SH-SY5Y (cell line): ENCODE results near the gene CAPS.

Source experiments
- GATA2 ChIP-seq: IDR thresholded peaks from 2 replicates; pipeline ENCODE4 v1.6.1; 2011; ENCODE audit warnings: mild to moderate bottlenecking, low read depth, low read length
- GATA3 ChIP-seq: IDR thresholded peaks from 2 replicates; pipeline ENCODE4 v1.6.1; 2011; ENCODE audit warnings: low read depth, mild to moderate bottlenecking, low read length, moderate library complexity

CAPS gene

DNA sequence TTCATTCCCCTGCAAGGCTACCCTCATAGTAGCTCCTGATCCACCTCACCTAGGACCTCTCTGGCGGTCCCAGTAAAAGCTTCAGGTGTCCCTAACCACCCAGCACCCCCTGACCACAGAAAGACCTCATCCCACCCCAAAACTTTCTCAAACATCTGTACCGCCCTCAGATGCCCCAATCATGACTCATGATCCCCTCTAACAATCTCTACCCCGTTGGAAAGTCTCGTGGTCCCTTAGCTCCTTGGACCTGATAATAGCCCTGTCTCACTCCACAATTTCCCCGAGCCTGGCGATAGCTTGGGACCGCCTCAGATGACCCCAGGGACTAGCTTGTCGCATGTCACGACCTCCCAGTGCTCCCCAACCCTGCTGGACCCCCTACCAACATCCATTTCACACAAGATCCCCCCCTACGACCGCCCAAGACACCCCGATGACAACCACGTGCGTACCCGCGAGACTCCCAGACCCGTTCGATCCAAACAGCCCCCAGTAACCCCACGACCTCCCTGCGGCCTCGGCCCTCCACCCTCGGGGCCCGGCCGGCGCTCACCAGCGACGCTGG, 10.9 kb upstream of the CAPS start:
- no peak for TF ChIP-seq GATA2
- no peak for TF ChIP-seq GATA3

DNA sequence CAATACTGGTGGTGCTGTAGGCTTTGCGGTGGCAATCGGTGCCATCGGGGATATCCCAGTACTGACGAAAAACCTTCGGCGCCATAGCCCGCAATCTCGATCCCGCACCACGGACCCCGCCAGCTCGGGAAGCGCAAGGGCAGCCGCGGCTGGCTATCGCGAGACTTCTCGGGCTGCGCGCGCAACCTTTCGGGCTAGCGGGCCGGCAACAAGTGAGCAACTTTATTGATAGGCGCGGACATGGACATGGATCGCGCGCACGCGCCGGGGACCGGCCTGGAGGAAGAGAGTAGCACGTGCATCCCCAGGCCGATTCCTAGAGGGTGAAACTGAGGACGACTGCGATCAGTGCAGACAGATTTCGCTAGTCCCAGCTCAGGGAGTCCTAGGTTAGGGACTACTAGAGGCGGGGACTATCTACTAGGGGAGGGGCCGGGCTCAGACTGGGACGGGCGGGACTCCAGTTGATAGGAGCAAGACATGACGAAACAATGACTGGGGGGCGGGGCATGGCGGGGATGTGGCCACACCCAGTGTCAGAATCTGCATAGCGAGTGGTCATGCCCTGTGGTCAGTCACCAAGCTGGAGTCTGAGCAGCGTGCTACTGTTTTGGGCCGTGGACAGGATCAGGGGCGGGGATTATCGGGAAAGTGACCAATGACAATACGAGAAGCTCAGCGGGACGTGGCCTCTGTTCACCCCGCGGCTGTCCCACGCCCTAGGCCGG, 10.3 kb upstream of the CAPS start, which contains the start of gene NDUFA11:
NDUFA11 (minus strand) TSS at position 167 of the 728 bp plus-strand sequence; CDS start at position 85, 82 bp downstream.
- TF ChIP-seq GATA2 (no peak), GATA3 (no peak)

DNA sequence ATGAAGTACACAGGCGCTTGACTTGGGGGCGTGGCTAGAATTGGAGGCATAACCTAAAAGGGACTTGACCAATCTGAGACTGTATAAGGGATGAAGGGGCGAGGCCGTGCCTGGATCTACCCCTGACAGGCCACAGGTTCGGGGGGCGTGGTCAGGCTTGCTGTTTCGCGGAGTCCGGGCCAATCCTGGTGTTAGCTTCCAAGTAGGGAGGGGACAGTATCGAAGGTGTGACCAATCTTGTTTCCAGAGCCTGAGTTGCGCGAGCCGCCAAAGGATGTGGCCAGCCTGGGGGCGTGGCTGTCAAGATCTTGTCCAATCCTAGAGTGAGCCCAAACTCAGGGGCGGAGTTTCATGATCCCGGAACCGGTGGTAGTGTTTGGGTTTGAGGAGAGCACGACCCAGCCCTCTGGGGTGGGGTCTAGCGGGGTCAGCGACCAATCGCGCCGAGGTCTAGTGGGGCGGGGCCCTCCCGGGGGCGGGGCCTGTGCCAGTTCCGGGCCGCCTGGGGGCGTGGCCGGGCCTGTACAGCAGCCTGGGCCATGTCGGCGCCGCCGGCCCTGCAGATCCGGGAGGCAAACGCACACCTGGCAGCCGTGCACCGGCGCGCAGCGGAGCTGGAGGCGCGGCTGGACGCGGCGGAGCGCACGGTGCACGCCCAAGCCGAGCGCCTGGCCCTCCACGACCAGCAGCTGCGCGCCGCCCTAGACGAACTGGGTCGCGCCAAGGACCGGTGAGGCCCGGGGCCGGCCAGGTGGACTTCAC, 9.5 kb upstream of the CAPS start, which contains the start of gene VMAC:
VMAC (plus strand) TSS at position 521 of the 762 bp plus-strand sequence; CDS start at position 540, 19 bp downstream.
- no peak for TF ChIP-seq GATA2
- TF ChIP-seq GATA3: no peak

DNA sequence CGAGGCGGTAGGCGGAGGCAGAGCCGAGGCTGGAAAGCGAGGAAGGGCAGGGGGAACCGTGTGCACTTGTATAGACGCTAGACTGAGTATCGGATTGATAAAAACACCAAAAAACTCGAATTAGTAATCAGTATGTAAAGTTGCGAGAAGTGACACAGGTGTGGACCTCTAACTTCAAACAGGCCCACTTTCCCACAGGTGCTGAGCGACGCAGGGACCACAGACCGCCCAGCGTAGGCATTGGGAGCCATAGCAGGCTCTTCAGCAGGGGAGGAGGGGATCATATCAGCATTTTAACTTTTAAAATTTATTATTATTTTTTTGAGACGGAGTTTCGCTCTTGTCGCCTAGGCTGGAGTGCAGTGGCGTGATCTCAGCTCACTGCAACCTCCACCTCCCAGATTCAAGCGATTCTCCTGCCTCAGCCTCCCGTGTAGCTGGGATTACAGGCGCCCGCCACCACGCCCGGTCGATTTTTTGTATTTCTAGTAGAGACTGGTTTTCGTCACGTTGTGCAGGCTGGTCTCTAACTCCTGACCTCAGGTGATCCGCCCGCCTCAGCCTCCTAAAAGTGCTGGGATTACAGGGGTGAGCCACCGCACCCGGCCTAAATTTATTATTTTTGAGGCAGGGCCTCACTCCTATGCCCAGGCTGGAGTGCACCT, 8.8 kb upstream of the CAPS start:
- no peak for TF ChIP-seq GATA2
- no peak for TF ChIP-seq GATA3

DNA sequence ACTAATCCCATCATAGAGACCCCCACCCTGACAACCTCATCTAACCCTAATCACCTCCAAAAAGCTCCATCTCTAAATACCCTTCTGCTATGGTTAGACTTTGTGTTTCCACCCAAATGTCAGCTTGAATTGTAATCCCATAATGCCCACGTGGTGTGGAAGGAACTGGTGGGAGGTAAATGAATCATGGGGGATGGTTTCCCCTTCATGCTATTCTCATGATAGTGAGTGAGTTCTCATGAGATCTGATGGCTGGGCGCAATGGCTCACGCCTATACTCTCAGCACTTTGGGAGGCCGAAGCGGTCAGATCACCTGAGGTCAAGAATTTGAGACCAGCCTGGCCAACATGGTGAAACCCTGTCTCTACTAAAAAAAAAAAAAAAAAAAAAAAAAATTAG, 6.8 kb upstream of the CAPS start:
- TF ChIP-seq GATA2 (no peak), GATA3 (no peak)

- TF ChIP-seq GATA3: no peak
- no peak for TF ChIP-seq GATA2
Measured at GRCh38 chr19:5908773-5909442, 5.1 kb upstream of the CAPS start.

DNA sequence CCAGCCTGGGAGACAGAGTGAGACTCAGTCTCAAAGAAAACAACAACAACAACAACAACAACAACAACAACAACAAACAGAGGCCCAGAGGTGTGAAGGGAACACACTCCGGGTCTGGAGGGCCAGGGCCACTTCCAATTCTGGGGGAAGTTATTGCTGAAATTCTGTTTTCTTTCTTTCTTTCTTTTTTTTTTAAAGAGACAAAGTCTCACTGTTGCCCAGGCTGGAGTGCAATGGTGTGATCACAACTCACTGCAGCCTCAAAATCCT, 3.5 kb upstream of the CAPS start:
- no peak for TF ChIP-seq GATA3
- no peak for TF ChIP-seq GATA2

DNA sequence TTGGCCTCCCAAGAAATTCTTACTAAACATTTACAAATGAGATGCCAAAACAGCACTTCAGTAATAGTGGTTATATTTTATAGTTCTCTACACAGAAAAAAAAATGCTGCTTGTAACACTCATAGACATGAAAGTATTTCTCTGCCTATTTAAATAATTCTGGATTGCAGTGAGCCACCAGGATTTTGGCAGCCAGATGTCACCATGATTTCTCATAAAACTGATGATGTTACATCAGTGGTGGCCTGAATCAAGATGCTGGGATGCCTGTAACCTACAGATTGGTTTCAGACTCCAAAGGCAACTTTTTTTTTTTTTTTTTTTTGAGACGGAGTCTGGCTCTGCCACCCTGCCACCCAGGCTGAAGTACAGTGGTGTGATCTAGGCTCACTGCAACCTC, 2.7 kb upstream of the CAPS start:
- TF ChIP-seq GATA2 (no peak), GATA3 (no peak)

- TF ChIP-seq GATA3 (no peak), GATA2 (no peak)
Measured at GRCh38 chr19:5914358-5914774, 312 bp downstream of the CAPS start.

- TF ChIP-seq GATA2 (no peak), GATA3 (no peak)
Measured at GRCh38 chr19:5914946-5915781, 1.1 kb downstream of the CAPS start.

GRCh38 chr19:5915782-5916165, 1.7 kb downstream of the CAPS start:
- TF ChIP-seq GATA2: no peak
- TF ChIP-seq GATA3: no peak

- TF ChIP-seq GATA2 (no peak), GATA3 (no peak)
Measured at GRCh38 chr19:5916181-5916708, 2.2 kb downstream of the CAPS start.
